Endodermal cell (in vitro differentiated cells): ENCODE data around the gene KNL1. TPM values are rescaled to one million over a fixed set of nuclear protein-coding genes. Genes with fewer than 3 reads are reported as not detected.

Experiments used
- DNase-seq: peaks from one replicate; pipeline ENCODE4 v3.0.0-alpha.2; 2017
- H3K27ac ChIP-seq: 2 replicates; pipeline ENCODE4 v1.5.1; 2013; ENCODE audit warnings: mild to moderate bottlenecking, low read depth, low read length, moderate library complexity
- H3K27me3 ChIP-seq: 2 replicates; pipeline ENCODE4 v1.6.1; 2013; ENCODE audit warnings: mild to moderate bottlenecking, low read length, moderate library complexity; ENCODE audit not compliant: insufficient read depth, control insufficient read depth, poor library complexity, severe bottlenecking
- H3K36me3 ChIP-seq: 2 replicates; pipeline ENCODE4 v1.7.0; 2013; ENCODE audit warnings: mild to moderate bottlenecking, low read length, moderate library complexity; ENCODE audit not compliant: control insufficient read depth, insufficient read depth
- H3K4me1 ChIP-seq: one replicate; pipeline ENCODE4 v1.7.0; 2013; ENCODE audit warnings: low read length; ENCODE audit not compliant: control insufficient read depth, insufficient read depth
- H3K4me3 ChIP-seq: 2 replicates; pipeline ENCODE4 v1.5.1; 2013; ENCODE audit warnings: mild to moderate bottlenecking, low read length, moderate library complexity
- H3K9ac ChIP-seq: 2 replicates; pipeline ENCODE4 v1.6.1; 2013; ENCODE audit warnings: mild to moderate bottlenecking, low read length, moderate library complexity; ENCODE audit not compliant: poor library complexity, severe bottlenecking; ENCODE audit errors: extremely low read depth
- H3K9me3 ChIP-seq: 2 replicates; pipeline ENCODE4 v1.6.1; 2013; ENCODE audit warnings: mild to moderate bottlenecking, low read length, moderate library complexity; ENCODE audit not compliant: control insufficient read depth
- H3K27ac Mint-ChIP-seq: 2 replicates; pipeline ENCODE4 v1.8.0; 2020; ENCODE audit warnings: mixed read lengths
- H3K27me3 Mint-ChIP-seq: 2 replicates; pipeline ENCODE4 v1.8.0; 2021; ENCODE audit warnings: mild to moderate bottlenecking, mixed read lengths; ENCODE audit not compliant: insufficient read depth
- H3K36me3 Mint-ChIP-seq: 2 replicates; pipeline ENCODE4 v1.8.0; 2020; ENCODE audit warnings: low read depth, mixed read lengths
- H3K4me1 Mint-ChIP-seq: 2 replicates; pipeline ENCODE4 v1.8.0; 2020; ENCODE audit warnings: mixed read lengths
- H3K4me3 Mint-ChIP-seq: 2 replicates; pipeline ENCODE4 v1.8.0; 2020; ENCODE audit warnings: mild to moderate bottlenecking, moderate library complexity, mixed read lengths
- H3K9me3 Mint-ChIP-seq: 2 replicates; pipeline ENCODE4 v1.8.0; 2020; ENCODE audit warnings: mild to moderate bottlenecking, mixed read lengths
- CTCF ChIP-seq: fragments of 200-600 bp; sonication (generic); conservative IDR thresholded peaks from 2 replicates; pipeline ENCODE4 v1.5.0; 2021; ENCODE audit warnings: antibody characterized with exemption, mild to moderate bottlenecking
- WGBS, 2 experiments: methylation state at CpG; one replicate each; pipeline versions ENCODE4 v1.1.5 to v1.1.7; 2013; ENCODE audit warnings: missing lambda C conversion rate in 2 of 2, mixed read lengths in 1 of 2; ENCODE audit not compliant: insufficient coverage in 1 of 2, insufficient read length in 1 of 2; 5-methylcytosine and 5-hydroxymethylcytosine counted together
- total RNA-seq, 2 donors: library from RNA; stranded (reverse); fragmentation: NEBNext Ultra II Directional in 1 of 2; extraction: Animal tissue kit (Norgen Biotek cat#: 25700) in 1 of 2; gene quantifications; 2 replicates in 1 of 2; 3 replicates in 1 of 2; pipeline ENCODE4 v1.2.1, GENCODE V29; 2021

Gene KNL1
- total RNA-seq, 2 donors from 2014 or later = 17.6 to 32.6 TPM

DNA sequence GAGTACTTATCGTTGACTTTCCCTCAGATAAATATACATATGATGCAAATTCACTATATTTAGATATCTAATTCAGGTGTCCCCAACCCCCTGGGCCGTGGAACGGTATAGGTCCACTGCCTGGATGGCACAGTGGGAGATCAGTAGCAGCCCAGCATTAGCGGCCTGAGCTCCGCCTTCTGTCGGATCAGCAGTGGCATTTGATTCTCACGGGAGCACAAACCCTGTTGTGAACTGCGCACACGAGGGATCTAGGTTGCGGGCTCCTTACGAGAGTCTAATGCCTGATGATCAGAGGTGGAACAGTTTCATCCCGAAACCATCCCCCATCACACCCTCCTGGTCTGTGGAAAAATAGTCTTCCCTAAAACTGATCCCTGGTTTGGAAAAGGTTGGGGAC is 6.9 kb downstream of the KNL1 start:
- Mint-ChIP-seq H3K4me3 (no peak overlapping the region), H3K4me1 (no peaks in the 10 kb centered on the region), H3K27ac (no peak overlapping the region), H3K9me3 (no peaks in the 10 kb centered on the region), H3K27me3 (no peaks in the 10 kb centered on the region), H3K36me3 (no peaks in the 10 kb centered on the region)
- no peak for DNase-seq
- no peak overlapping the region for H3K27ac ChIP-seq
- H3K4me1 ChIP-seq = no peaks in the 10 kb centered on the region
- WGBS, 2 experiments = 92 to 98% methylated on average over 7 to 12 of the region's 12 CpGs
- H3K9me3 ChIP-seq = no peaks in the 10 kb centered on the region
- H3K36me3 ChIP-seq = peaks cover 2% of the 10 kb centered on the region
- no peak for TF ChIP-seq CTCF
- no peak overlapping the region for H3K4me3 ChIP-seq
- H3K27me3 ChIP-seq = no peaks in the 10 kb centered on the region
- no peak overlapping the region for H3K9ac ChIP-seq

- no peak overlapping the region for H3K4me3 ChIP-seq
- H3K4me1 Mint-ChIP-seq = no peaks in the 10 kb centered on the region
- H3K4me1 ChIP-seq = no peaks in the 10 kb centered on the region
- no peaks in the 10 kb centered on the region for H3K9me3 Mint-ChIP-seq
- H3K36me3 ChIP-seq = peaks cover 16% of the 10 kb centered on the region
- no peaks in the 10 kb centered on the region for H3K27me3 ChIP-seq
- H3K27ac Mint-ChIP-seq = no peak overlapping the region
- no peak for DNase-seq
- H3K27ac ChIP-seq = no peak overlapping the region
- no peaks in the 10 kb centered on the region for H3K27me3 Mint-ChIP-seq
- H3K9ac ChIP-seq = no peak overlapping the region
- no peak for TF ChIP-seq CTCF
- H3K36me3 Mint-ChIP-seq = no peaks in the 10 kb centered on the region
- no peaks in the 10 kb centered on the region for H3K9me3 ChIP-seq
- no peak overlapping the region for H3K4me3 Mint-ChIP-seq
These were observed 9.9 kb downstream of the KNL1 start for GRCh38 chr15:40603935-40604334.

DNA sequence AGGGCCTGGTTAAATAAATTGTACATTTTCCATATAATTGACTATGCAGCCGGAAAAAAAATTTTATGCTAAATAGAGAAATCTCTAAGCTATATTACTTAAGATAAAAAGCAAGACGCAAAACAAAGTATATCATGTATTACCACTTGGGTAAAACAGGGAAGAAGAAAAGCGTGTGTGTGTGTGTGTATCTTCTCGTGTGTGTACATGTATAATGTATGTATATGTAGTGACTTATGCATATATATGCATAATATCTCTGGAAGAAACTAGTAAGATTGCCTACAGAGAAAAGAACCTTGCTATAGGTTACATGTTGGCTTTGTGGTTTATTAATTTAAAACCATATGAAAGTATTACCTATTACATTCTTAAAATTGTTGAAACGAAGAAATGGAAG is 19.0 kb downstream of the KNL1 start:
- 75% methylated on average over 3 of the region's 5 CpGs; no CpG with 5 or more reads in 1 of the 2 experiments for WGBS, 2 experiments
- Mint-ChIP-seq H3K9me3 (no peaks in the 10 kb centered on the region), H3K27me3 (no peaks in the 10 kb centered on the region), H3K27ac (no peak overlapping the region), H3K4me3 (no peak overlapping the region), H3K4me1 (no peaks in the 10 kb centered on the region), H3K36me3 (peaks cover 13% of the 10 kb centered on the region)
- Histone ChIP-seq H3K9ac (no peak overlapping the region), H3K36me3 (peaks cover 16% of the 10 kb centered on the region), H3K27ac (no peak overlapping the region), H3K4me3 (no peak overlapping the region), H3K4me1 (no peaks in the 10 kb centered on the region), H3K27me3 (no peaks in the 10 kb centered on the region), H3K9me3 (no peaks in the 10 kb centered on the region)
- DNase-seq = no peak
- no peak for TF ChIP-seq CTCF
